ENCODE results near the gene LIFR.
"Not testable (repeated sequence)": the region's sequence is repeated elsewhere in the genome, so short reads cannot be mapped to it uniquely, and the experiment has no call there.

The LIFR gene

DNA sequence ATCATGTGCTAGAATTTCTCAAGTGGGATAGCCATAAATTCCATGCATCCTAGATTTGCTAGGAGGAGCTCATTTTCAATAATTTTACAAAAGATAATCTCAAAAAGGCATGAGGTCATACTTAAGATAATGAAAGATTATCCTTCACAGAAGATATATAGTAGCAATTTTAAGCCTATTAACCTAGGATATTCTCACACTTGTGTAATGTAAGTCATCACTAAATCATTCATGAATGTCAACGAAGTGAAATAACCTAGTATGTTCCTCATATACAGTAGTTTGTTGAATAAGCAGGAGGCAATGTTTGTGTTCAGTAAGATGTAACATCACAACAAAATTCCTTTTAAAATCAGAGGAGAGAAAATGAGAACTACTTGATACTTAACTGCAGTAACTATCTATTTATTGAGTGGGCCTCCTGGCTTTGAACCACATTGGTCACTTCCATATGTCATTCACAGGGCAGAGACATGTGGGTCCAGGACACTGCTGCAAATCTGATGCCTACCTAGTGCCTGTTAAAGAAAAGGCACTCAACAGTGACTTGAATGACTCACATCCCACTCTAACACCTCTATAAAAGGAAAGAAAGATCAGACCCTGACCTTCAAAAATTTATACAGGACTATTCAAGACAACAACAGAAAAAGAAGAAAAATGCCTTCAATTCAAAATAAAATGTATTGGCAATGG, 8.2 kb downstream of the LIFR start:
- no peak for DNase-seq

DNA sequence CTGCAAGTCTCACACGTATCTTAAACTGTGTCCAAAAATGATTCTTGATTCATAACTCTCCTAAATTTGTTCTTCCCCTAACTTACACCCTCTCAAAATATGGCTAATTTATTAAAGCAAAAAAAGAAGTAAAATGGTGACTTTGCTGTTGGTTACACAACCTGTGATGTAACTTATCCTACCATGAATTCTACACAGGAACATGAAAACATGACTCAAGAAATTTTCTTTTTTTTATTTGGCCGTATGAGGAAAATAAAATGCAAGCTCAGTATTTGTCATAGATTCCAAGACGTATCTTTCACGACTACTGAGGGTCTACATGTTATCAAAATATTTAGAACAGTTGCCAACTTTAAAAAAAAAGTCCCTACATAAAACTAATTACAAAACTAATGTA, 9.2 kb downstream of the LIFR start:
- DNase-seq: no peak

DNA sequence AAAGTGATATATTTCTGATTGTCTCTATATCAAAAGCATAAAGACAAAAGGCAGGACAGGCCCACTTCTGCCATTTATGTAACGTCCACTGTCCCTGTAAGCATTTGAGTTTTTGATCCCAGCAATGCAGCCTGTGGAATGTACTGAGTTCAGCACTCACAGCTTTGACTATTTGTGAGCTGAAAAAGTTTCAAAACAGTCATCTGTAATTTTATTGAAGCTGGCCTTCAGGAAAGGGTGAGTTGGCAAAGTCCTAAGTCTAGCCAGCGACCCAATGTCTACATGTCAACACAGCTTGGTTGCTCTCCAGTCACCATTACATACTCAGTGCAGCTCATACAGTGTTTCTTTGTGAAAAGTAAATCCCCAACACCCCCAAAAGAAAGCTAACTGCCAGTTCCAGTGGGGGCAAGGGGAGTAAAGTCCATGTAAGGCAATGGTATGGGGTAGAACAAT, 9.7 kb downstream of the LIFR start:
- DNase-seq: no peak

DNA sequence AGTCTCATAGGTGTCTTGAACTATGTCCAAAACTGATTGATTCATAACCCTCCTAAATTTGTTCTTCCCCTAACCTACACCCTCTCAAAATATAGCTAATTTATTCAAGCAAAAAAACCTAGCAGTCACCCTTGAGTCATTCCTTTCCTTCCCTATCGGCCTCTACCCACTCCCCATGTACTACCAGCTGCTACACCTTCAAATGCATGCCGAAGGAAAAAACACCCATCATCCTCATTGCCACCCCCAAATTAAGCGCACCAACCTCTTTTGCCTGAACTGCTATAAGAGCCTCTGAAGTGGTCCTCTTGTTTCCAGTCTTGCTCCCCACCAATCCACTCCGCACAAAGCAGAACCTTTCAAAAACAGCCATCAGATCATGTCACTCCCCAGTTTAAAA, 12.6 kb downstream of the LIFR start:
- no peak for DNase-seq

DNA sequence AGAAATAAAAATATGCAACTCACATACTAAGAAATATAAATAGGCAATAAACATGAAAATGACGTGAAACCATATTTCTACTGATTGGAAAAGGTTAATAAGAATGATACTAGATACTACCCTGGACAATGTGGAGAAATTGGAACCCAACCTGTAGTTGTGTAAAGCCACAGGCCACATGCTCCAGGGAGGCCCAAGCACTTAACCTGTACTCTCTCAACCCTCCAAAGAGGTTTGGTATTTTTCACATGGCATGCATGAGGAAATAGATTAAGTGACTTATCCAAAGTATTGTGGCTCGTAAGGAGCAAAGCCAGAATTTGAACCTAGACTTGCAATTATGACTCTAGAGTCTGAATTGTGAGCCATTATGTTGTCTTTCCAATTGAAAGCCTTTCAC, 13.4 kb downstream of the LIFR start:
- no peak for DNase-seq

DNA sequence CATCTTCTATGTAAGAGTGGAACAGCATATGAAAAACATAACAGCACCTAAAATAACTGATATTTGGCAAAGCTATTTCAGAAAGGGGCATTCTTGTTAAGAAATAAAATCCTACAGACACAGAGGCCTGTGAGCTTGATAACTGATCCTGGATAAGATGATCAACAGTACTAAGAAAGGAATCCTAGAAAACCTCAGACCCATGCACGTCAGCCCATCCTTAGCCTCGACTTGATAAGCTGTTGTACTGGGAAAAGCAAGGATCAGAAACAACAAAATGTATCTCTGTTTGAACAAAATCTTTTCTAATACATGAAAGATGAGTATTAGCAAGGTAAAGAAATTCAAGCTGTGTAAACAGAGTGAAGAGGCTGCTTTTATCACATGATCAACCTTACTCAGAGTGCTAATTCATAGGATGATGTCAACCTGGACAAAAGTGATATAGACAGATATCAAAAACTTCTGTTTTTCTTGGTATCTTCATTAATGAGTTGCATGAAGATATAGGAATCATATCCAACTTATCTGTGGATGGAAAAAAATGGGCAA, 15.2 kb downstream of the LIFR start:
- no peak for DNase-seq

DNA sequence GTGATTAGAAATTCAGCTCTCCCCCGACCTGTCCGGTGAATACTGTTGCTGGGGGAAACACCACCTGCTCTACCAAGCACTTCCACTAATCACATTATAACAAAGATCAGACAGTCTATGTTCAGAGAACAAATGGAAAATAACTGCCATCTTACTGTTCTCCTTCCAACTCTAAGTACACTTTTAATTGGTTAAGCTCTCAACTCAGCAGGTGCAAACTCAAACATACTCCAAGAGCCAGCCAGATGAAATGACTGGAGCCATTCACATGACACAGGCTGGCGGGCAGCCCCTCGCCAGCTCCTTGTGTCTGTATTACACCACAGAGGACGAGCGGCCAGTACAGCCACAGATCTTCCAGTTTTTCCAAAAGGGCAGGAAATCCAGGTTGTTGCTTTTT, 16.1 kb downstream of the LIFR start:
- DNase-seq: peak; percentile 39

DNA sequence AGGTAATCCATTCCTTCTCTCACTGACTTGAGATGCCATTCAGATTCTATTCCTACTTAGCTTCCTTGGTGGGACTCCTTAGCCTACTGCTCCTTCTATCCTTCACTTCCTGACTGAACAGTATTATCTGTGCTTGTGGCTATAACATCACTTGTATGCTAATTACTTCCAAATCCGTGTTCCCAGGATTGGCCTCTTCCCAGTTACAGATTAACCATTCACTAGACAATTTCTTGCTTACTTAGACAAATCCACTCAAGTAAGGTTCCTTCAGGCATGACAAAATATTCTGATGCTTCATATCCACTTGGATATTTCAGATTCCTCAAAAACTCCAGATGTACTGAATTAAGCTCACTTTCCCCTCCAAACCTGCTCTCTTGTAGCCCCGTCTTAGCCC, 18.3 kb downstream of the LIFR start:
- DNase-seq: no peak

DNA sequence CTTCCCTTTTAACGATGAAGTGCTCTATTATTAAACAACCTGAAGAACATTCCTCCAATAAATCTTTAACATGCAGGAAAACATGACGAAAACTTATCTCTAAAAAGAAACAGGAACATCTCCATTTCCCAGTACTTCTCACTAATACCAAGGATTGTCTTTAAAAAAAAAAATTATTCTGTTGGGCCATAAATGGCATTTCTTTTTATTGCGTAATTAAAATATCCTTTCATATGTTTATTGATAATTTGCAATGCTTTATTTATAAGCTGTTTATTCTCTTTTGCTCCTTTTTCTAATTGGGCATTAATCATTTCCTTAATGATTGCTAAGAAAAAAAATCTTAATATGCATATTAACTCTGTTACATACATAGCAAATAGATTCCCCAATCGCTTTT, 18.9 kb downstream of the LIFR start:
- DNase-seq: no peak

DNA sequence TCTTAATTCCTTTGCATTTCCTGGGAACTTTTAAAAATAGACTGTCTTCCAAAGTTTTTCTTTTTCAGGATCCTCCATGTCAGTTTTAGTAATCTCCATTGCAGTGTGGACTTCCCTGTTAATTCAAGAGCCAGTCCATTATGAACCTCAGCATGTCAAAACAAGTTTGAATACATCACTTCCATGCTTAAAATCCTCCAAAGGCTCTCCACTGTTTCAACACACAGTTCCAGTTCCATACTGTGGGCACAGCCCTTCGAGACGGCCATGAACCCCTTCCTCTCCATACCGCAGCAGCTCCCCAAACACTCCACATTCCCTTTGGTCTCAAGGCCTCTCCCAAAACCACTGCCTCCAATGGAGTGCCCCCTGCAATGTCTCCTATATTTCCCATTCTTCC, 19.5 kb downstream of the LIFR start:
- no peak for DNase-seq

DNA sequence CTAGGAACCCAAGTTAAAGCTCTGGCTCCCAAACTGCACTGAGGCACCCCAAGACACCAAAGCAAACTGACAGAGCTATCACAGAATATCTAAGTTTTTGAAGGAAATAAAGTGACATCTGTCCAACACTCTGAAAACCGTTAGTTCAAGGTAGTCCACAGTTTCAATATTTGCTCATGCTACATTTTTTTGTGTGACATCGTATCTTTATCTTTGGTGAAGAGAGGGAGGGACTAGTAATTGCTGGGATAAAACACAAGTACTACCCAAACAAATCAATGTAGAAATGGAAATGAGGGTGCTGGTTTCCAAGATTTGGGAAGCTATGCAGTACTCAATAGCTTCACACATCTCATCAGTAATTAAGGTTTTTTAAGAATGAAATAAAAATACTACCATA, 20.6 kb downstream of the LIFR start:
- no peak for DNase-seq

DNA sequence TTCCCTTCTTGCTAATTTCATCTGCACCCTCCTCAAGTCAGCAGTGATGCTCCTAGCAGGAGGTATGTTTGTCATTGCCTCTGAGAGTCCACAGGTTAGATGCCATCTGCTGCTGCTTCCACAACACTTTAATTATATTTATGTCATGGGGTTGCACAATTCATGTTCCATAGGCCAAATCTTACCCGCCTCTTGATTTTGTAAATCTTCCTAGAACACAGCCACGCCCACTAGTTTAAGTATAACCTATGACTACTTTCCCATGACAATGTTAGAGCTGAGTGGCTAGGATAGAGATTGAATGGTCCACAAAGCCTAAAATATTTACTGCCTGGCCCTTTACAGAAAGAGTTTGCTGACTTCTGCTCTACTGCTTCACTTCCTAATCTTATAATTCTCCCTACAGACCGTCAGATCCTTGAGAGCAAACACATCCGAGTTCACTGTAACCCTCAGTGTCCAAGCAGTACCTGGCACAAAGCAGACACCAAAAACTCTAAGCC, 21.1 kb downstream of the LIFR start:
- no peak for DNase-seq

DNA sequence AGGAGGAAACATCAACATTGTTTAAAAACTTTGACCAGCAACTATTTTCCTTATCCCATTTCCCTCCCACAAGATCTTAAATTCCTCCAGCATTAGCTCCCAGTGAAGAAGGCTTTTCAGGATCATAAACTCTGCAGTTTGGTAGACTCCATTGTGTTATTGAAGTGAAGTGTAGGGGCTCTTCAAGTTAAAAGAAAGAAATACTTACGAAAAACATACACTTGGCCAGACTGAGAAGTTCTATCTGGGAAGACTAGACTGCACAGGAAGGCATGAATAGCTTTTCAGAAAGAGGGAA, 22.3 kb downstream of the LIFR start:
- DNase-seq: no peak

DNA sequence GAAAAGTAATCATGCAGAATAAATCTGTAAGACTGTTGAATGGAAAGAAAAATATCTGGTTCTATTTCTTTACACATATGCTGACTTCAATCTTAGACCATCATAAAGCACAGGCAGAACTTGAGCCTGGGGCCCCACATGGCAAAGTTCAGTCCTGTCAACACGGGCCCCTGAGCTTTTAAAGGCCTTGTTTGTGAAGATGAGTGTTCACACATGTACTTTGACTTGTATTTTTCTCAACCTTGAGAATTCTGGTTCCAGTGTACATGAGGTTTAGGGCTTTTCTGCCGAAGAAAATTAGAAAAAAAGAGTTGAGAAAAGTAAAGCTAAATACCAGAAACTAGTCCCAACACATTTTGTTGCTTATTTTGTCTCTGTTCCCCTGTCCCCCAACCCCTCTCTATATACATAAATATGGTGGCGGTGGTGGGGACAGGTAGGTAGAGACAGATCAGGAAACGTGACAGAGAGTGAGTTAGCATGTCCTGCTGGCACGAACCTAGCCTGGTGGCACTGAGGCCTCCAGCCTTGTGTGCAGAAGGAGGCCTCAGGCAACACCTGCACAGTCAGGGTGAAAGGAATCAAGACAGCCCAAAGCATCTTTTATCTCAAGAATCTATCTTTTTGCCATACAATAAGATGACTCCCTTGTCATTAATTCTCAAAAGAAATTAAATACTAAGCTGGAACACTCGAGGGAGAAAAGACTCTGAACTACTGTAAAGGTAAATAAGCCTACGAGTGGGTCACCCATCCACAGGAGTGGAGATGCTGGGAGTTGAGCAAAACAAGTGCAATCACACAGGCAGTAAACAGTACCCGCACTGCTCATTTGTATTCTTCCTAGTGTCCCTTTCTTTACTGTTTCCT, 22.9 kb downstream of the LIFR start:
- DNase-seq: no peak

DNA sequence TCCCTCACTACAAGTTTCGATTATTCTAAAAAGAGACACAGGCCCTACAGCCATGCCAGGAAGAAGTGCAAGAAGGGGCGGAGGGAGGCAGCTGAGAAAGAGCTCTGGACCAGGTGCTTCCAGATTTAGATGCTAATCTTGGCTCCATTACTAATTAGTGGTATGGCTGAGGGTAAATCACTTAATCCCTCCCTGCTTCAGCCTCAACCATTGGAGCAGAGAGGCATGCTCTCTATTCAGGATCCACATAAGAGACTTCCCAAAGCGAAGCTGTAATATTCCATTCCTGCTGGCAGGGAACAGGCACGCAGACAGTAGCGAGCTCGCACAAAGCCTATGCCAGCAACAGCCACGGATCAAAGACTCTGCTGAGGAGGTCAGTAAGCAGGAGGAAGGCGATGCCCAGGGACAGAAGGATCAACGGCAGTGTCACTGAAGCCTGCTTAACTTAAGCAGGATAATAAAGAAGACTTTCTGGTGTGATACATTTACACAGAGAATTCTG, 24.2 kb downstream of the LIFR start:
- peak; percentile 55 for DNase-seq

DNA sequence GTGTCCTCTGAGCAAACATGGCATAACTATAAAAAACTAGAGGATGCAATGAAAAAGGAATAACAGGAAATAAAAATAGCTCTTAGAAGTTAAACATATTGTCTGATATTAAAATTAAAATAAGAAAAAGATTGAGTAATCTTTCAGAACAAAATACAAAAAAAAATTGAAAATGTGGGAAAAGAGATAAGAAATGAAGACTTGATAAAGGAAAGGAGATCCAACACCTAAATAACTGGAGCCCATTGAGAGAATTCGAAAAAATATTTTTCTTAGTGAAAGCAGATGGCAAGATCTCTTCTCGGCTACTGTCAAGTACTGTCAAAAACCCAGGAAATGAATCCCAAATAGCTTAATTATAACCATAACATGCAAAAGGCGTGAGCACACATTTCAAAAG, 24.9 kb downstream of the LIFR start:
- DNase-seq: no peak

DNA sequence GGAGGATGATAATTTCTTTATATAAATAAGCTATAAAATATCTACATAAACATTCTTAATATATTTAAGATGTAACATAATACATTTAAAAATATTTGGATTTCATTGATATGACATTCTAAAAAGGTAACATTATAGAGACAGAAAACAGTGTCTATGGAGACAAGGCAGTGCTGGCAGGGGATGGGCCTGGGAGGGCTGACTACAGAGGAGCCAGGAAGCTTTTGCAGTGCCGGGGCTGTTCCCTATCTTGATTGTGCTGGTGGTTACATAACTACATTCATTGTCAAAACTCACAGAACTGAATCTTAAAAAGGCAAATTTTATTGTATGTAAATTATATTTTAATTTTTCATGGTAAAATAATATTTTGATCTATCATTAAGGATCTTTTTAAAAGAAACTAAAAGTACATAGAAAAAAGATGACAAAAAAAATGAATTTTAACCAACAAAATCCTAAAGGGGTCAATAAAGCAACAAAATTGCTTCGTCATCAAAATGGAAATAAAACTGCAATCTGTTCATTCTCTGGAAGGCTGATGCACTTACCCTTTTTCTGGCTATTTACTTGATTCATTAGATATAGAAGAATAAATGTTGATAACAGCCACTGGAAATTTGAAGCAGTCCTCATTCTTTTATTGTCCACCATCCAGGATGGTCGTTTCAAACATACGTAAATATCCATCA, 26.3 kb downstream of the LIFR start:
- DNase-seq: no peak

DNA sequence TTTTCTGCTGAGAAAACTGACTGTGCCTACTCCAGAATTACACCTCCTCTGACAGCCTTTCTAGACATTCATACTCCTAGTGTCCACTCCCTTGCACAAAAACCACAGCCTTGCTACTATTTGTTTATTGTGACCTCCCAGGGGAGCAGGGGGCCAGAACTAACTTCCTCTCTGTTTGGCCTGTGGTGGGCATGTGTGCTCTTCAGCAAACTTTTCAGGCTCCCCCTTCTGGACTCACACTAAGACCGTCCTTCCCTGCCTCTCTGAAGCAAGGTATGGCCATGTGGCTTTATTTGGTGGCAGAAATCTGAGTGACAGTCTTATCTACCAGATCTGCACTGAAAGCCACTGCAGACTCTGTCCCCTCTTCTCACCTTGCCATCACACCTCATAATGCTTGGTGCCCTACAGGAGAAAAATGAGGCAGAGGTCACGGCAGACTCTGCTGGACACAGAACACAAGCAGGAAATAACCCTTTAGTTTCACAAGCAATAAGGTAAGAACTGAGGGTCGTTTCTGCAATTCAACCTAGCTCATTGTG, 28.2 kb downstream of the LIFR start:
- no peak for DNase-seq

DNA sequence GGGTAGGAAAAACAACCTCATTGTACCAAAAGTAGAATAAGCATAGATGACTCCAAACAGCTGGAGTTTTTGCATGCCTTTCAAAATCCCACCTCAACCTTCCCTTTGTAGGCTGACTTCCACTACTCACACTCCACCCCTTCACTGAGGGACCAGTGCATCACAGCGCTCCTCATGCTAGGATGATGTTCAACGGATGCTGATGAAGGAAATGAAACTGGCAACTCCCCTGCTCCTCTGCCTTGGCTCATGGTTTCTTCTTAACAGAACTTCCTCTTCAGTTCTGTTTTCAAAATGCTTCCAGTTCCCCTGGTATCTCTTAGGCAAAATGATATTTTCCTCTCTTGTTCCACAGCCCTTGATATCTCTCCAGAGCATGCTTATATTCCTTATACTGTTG, 29.0 kb downstream of the LIFR start:
- DNase-seq: no peak

DNA sequence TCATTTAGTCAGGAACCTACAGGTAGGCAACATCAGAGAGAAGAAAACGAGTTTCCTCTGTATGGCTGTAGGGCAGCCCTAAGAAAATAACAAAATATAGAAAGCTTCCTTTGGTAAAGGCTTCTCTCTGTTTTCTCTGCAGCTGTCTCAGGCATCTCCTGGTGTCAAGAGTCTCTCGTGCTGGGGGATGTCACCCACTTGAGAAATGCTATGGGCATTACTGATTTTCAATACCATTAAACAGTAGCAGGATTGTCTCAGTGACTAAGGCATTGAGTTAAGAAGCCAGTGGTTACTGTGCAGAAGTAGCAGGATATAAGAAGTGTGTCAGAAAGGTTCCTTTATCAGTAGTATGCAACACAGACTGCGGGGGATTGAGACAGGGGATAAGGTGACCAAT, 32.4 kb downstream of the LIFR start:
- DNase-seq: no peak

DNA sequence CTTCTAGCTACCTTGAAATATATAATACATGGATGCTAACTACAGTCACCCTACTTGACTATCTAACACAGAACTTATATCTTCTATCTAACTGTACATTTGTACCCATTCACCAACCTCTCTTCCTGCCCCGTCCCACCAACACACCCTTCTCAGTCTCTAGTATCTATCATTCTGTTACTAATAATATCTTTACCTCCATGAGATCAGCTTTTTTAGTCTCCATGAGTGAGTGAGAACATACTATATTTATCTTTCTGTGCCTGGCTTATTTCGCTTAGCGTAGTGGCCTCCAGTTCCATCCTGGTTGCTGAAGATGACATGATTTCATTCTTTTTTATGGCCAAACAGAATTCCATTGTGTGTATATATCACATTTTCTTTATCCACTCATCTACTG, 37.0 kb downstream of the LIFR start:
- DNase-seq: no peak

DNA sequence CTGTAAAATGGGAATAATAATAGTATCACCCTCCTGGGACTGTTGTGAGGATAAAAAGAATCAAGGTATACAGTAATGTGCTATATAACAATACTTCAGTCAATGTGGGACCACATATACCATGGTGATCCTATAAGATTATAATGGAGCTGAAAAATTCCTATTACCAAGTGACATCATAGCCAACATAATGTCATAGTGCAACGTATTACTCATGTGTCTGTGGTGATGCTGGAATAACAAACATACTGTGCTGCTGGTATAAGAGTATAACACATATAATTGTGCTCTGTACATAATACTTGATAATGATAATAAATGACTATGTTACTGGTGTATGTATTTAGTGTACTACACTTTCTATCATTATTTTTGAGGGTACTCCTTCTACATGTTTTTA, 38.1 kb downstream of the LIFR start:
- DNase-seq: no peak

DNA sequence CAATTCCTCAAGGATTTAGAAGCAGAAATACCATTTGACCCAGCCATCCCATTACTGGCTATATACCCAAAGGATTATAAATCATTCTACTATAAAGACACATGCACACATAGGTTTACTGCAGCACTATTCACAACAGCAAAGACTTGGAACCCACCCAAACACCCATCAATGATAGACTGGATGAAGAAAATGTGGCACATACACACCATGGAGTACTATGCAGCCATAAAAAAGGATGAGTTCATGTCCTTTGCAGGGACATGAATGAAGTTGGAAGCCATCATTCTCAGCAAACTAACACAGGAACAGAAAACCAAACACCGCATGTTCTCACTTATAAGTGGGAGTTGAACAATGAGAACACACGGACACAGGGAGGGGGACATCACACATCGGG, 39.8 kb downstream of the LIFR start:
- DNase-seq: not testable (repeated sequence)
